Upper lobe of left lung (tissue), 6 donors: Measurements from ENCODE around the gene PSME2. TPM values are rescaled to one million over a fixed set of nuclear protein-coding genes. Genes with fewer than 3 reads are reported as not detected.

Experiments used
- ATAC-seq, 2 donors: fragments of 200-7000 bp; cut with Tn5 transposase; one replicate each; pipeline ENCODE4 v1.9.1; 2022; ENCODE audit warnings: mild to moderate bottlenecking in 2 of 2, moderate library complexity in 2 of 2; ENCODE audit not compliant: low FRiP score in 2 of 2
- DNase-seq, 2 donors: peaks; one replicate each; pipeline ENCODE4 v3.0.0-alpha.2; 2019 to 2020
- H3K27ac ChIP-seq, 4 donors: fragments of 200-600 bp; sonication (generic); one replicate each; pipeline ENCODE4 v1.5.1; 2016 to 2019
- H3K27me3 ChIP-seq, 4 donors: fragments of 200-600 bp; sonication (generic); one replicate each; pipeline ENCODE4 v1.5.1; 2017 to 2019
- H3K36me3 ChIP-seq, 4 donors: fragments of 200-600 bp; sonication (generic); one replicate each; pipeline ENCODE4 v1.5.1; 2016 to 2019
- H3K4me1 ChIP-seq, 4 donors: fragments of 200-600 bp; sonication (generic); one replicate each; pipeline ENCODE4 v1.5.1; 2018 to 2019
- H3K4me3 ChIP-seq, 4 donors: fragments of 200-600 bp; sonication (generic); one replicate each; pipeline ENCODE4 v1.5.1; 2017 to 2019; ENCODE audit warnings: mild to moderate bottlenecking in 2 of 4, moderate library complexity in 1 of 4
- H3K9me3 ChIP-seq, 4 donors: fragments of 200-600 bp; sonication (generic); one replicate each; pipeline ENCODE4 v1.5.1; 2018 to 2019
- CTCF ChIP-seq, 6 experiments: fragments of 450-650 bp in 4 of 6; fragments of 200-600 bp in 2 of 6; sonication (generic) in 2 of 6; IDR thresholded peaks; one replicate each; pipeline ENCODE4 v1.5.1; 2016 to 2019; ENCODE audit warnings: antibody characterized with exemption in 6 of 6
- EP300 ChIP-seq, 4 donors: sonication (generic); formaldehyde crosslinking; IDR thresholded peaks; one replicate each; pipeline ENCODE4 v1.5.1; 2017; ENCODE audit warnings: antibody characterized with exemption in 4 of 4, control low read depth in 2 of 4
- POLR2A ChIP-seq, 4 donors: fragments of 450-650 bp; IDR thresholded peaks; one replicate each; pipeline ENCODE4 v1.5.1; 2016 to 2017; ENCODE audit warnings: antibody characterized with exemption in 4 of 4, mild to moderate bottlenecking in 2 of 4
- POLR2AphosphoS5 ChIP-seq, 2 donors: sonication (generic); formaldehyde crosslinking; IDR thresholded peaks; one replicate each; pipeline ENCODE4 v1.5.1; 2017; ENCODE audit warnings: antibody characterized with exemption in 2 of 2
- WGBS, 2 donors: methylation state at CpG; one replicate each; pipeline ENCODE4 v1.1.5; 2017 to 2018; 5-methylcytosine and 5-hydroxymethylcytosine counted together
- total RNA-seq, 6 donors: library from RNA; depleted of rRNA in 4 of 6; stranded (reverse); fragments of >200 nt in 4 of 6; gene quantifications; one replicate each; pipeline versions ENCODE4 v1.1.0 to v1.2.1, GENCODE V29; 2016 to 2021
- donor health status: DM: no; HTN: no; CAD: no; lungs with moderate emphysema.
- donor health status: DM: no; HTN: yes; CAD: no; lungs with severe emphysema.

The PSME2 gene
- 100 to 1,000 TPM in 3 of 6 donors, 10 to 100 TPM in 3; 58.5 to 144 (median 84.4) TPM for total RNA-seq

DNA sequence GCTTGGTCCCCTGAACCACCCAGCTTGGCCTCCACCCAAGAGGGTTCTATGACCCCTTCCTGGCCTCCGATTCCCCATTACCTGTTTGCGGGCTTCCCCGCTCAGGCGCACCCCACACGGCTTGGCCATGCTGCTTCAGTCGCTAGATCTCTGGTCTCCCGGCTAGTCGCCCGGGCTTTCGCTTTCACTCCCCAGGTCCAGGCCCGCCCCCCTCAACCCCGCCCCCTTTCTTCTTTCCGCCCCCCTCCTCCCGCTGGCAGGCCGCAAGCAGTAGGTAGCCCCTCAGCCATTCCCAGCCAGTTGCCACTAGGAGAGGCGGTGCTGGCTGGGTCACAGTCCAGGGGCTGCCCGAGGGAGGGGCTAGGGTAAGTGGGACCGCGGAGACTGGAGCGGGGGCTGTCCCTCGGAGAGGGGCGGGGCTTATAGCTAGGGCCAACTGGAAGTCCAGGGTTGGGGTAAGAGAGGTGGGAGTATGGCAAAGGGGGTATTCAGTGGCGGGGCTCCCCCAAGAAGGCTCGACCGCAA lies at the start of gene PSME2:
TSS of gene PSME2 (minus strand) at position 158 of the 525 bp plus-strand sequence. CDS start at position 129, 29 bp downstream.
- H3K4me1 ChIP-seq = peaks cover 26 to 45% (median 29%) of the 10 kb centered on the region in 4 donors
- DNase-seq (peak; percentile 91 to 99), ATAC-seq (peak; percentile 93 to 95)
- peaks cover 24 to 38% (median 31%) of the 10 kb centered on the region in 4 donors for H3K36me3 ChIP-seq
- no peaks in the 10 kb centered on the region for H3K9me3 ChIP-seq
- 0 to 1% methylated on average over 16 to 24 of the region's 25 CpGs for WGBS, 2 donors
- peak within 1 kb of the TSS; percentile 67 to 99 (median 93) for H3K4me3 ChIP-seq
- H3K27me3 ChIP-seq = no peaks in the 10 kb centered on the region
- H3K27ac ChIP-seq = peak within 1 kb of the TSS; percentile 87 to 96 (median 92)
- TF ChIP-seq POLR2AphosphoS5 (IDR thresholded peaks at IDR 0.05) (peak; percentile 64 to 67), CTCF (IDR thresholded peaks at IDR 0.05) (no peak), POLR2A (IDR thresholded peaks at IDR 0.05) (peak in 2 of 4 donors; percentile 41 to 54), EP300 (IDR thresholded peaks at IDR 0.05) (no peak)

- H3K4me1 ChIP-seq = peaks cover 26 to 41% (median 30%) of the 10 kb centered on the region in 4 donors
- 0 to 1% methylated on average over 21 to 52 of the region's 89 CpGs for WGBS, 2 donors
Observed at GRCh38 chr14:24195186-24196070, 49.0 kb upstream of the PSME2 start, which contains the start of gene TM9SF1. Gene TM9SF1, minus strand, starts transcription at chr14:24195441. Its CDS starts 422 bp downstream, at chr14:24195019.

GRCh38 chr14:24194873-24195185 lies 48.4 kb upstream of the PSME2 start:
- Histone ChIP-seq H3K27me3 (no peaks in the 10 kb centered on the region), H3K36me3 (peaks cover 0 to 34% (median 10%) of the 10 kb centered on the region in 4 donors), H3K27ac (peak overlapping the region; percentile 97 to 100 (median 99)), H3K4me3 (peak overlapping the region; percentile 65 to 87 (median 79)), H3K4me1 (peaks cover 26 to 41% (median 30%) of the 10 kb centered on the region in 4 donors), H3K9me3 (no peaks in the 10 kb centered on the region)
- 13 to 48% methylated on average over 3 to 8 of the region's 8 CpGs for WGBS, 2 donors
- no peak for TF ChIP-seq POLR2AphosphoS5 (IDR thresholded peaks at IDR 0.05)
- no peak for TF ChIP-seq EP300 (IDR thresholded peaks at IDR 0.05)
- no peak for TF ChIP-seq CTCF (IDR thresholded peaks at IDR 0.05)
- TF ChIP-seq POLR2A (IDR thresholded peaks at IDR 0.05) = no peak
- DNase-seq = no peak
- ATAC-seq = no peak

More at GRCh38 chr14:24195186-24196070, 49.0 kb upstream of the PSME2 start, which contains the start of gene TM9SF1:
- no peaks in the 10 kb centered on the region for H3K9me3 ChIP-seq
- H3K27me3 ChIP-seq = no peaks in the 10 kb centered on the region
- peak within 1 kb of the TSS; percentile 65 to 87 (median 79) for H3K4me3 ChIP-seq
- peak within 1 kb of the TSS; percentile 97 to 100 (median 99) for H3K27ac ChIP-seq
- H3K36me3 ChIP-seq = peaks cover 0 to 32% (median 10%) of the 10 kb centered on the region in 4 donors
- DNase-seq = peak; percentile 91 to 98
- ATAC-seq = peak; percentile 95 to 98
- TF ChIP-seq EP300 (IDR thresholded peaks at IDR 0.05) (no peak), POLR2A (IDR thresholded peaks at IDR 0.05) (peak; percentile 68 to 86 (median 72)), CTCF (IDR thresholded peaks at IDR 0.05) (peak in 2 of 6 experiments; percentile 24 to 31), POLR2AphosphoS5 (IDR thresholded peaks at IDR 0.05) (peak; percentile 95 to 97)

DNA sequence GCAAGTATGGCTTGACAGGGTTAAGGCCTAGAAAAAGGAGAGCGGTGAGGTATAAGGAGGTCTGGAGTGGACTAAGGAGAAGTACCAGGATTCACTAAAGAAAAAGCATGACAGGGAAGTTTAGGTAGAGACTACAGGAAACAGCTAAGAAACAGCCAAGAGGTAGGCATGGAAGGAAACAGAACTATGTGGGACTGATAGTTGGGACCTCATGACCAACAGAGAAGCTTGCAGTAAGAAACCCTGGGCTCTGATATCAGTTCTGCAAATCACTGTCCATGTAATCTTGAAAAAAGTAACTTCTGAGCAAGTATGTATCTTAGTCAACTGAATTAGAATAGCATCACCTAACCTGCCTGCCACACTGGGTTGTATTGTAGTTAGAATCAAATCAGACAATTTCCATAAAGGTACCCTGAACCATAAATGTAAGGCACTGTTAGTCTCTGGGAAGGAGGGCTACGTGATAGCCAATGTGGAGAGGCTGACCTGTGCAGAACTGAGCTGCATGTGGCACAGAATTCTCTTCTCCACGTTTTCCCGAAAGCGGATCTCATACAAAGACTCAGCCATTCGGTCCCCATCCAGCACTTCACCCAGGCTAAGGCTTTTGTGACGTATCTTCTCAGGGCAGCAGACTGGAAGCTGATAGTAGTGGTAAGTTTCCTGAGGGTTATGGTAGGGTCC lies 47.9 kb upstream of the PSME2 start:
- TF ChIP-seq CTCF (IDR thresholded peaks at IDR 0.05) = no peak
- no peak for TF ChIP-seq POLR2AphosphoS5 (IDR thresholded peaks at IDR 0.05)
- TF ChIP-seq EP300 (IDR thresholded peaks at IDR 0.05) = no peak
- no peak for TF ChIP-seq POLR2A (IDR thresholded peaks at IDR 0.05)
- peak overlapping the region; percentile 65 to 87 (median 79) for H3K4me3 ChIP-seq
- peak overlapping the region; percentile 97 to 100 (median 99) for H3K27ac ChIP-seq
- peaks cover 27 to 44% (median 30%) of the 10 kb centered on the region in 4 donors for H3K4me1 ChIP-seq
- no peaks in the 10 kb centered on the region for H3K9me3 ChIP-seq
- no peak for ATAC-seq
- 81 to 88% methylated on average over 7 of the region's 7 CpGs for WGBS, 2 donors
- H3K27me3 ChIP-seq = no peaks in the 10 kb centered on the region
- H3K36me3 ChIP-seq = peaks cover 0 to 31% (median 10%) of the 10 kb centered on the region in 4 donors
- no peak for DNase-seq
